ENCODE data around the gene CELA1. TPM values are rescaled to one million over a fixed set of nuclear protein-coding genes. Genes with fewer than 3 reads are reported as not detected.
"Not testable (repeated sequence)": the region's sequence is repeated elsewhere in the genome, so short reads cannot be mapped to it uniquely, and the experiment has no call there.

The CELA1 gene
- total RNA-seq, 1 donor from 2014 or later: not detected

GRCh38 chr12:51341251-51342007, 5.0 kb downstream of the CELA1 start:
- peak; percentile 70 for DNase-seq

- DNase-seq: no peak
Observed at GRCh38 chr12:51339750-51340149, 6.7 kb downstream of the CELA1 start.

- DNase-seq: not testable (repeated sequence)
Observed at GRCh38 chr12:51337336-51337735, 9.1 kb downstream of the CELA1 start.

GRCh38 chr12:51335931-51336330, 10.5 kb downstream of the CELA1 start:
- no peak for DNase-seq

DNA sequence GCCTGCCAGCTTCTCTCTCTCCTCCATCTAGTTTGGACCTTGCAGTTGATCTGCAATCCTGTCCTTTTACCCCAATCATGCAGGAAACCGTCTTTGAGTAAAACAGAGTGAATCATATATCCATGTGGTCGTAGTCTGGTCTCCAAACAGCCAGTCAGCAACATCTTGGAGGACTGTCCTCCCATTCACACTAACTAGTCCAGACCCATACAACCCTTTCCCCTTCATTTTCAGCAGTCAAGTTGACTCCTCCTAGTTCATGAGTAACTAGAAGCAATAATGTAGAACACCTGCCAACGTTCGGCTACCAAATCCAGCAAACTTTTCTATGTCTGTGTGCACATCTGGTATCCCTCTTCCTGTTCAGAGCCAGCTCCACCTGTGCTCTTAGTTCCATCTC, 11.7 kb downstream of the CELA1 start:
- DNase-seq: no peak

GRCh38 chr12:51333536-51333935, 12.9 kb downstream of the CELA1 start:
- no peak for DNase-seq

GRCh38 chr12:51330186-51330585, 16.3 kb downstream of the CELA1 start:
- no peak for DNase-seq

DNA sequence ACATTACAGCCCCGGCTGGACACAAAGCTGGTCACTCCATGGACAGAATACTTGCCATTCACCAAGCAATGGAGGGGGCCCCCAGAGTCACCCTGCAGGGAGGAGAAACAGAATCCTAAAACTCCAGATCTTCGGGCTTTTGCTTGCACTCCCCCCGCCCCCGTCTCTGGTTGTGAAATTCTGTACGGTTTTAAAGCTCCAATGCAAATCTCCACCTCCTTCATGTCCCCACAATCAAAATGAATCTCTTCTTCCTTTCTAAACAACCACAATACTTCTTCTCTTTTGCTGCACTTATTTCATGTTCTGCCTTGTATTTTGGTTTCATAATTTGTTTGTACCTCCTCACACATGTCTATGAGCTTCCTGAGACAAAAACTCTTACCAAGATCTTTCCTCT, 16.7 kb downstream of the CELA1 start:
- DNase-seq: no peak

GRCh38 chr12:51328587-51328986, 17.9 kb downstream of the CELA1 start:
- no peak for DNase-seq

DNA sequence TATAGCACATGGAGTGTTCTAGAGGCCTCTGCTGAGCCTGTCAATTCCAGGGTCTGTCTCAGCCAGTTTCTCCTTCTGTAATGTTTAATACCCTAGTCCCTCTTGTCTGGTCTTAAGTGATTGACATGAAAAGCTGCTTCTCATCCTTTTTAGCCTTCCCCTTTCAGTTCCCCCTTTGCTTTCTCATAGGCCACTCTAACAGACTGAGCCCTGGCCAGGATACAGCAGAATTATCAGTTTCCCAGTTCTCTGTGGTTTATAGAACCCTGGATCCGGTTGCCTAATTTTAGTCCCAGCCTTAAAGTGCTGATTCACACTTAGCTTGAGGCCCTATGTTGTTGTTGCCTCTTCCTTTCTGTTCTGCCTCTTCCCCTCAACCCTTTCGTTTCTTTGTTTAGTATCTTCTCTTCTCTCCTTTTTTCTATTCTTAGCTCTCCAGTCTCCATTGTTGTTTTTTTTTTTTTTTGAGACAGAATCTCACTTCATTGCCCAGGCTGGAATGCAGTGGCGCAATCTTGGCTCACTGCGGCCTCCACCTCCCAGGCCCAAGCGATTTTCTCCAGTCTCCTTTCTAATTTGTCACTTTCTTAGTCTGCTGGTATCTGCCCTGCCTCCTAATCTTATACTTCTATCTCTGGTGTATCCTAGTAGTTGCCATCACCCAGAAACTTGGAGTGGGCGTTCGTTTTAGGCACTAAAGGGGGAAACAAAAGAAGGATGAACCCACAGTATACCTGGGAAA, 19.6 kb downstream of the CELA1 start:
- DNase-seq: peak; percentile 18

DNA sequence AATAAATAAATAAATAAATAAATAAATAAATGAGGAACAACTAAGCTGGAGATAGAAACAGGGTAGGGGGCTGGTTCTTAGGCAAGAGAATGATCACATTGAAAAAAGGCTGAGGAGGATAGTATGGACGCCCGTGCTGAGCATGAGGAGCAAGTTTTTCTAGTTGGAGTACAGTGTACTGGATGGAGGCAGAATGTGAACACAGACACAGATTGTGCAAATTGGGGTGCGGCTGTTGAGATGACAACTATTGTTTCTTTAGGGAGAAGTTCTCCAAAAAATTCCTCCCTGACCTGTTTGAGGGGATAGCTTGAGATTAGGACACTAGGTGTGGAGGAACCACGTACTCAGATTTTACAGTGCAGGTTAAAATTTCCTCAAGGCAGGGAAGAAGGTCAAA, 21.5 kb downstream of the CELA1 start:
- DNase-seq: no peak

- no peak for DNase-seq
Observed at GRCh38 chr12:51323966-51324895, 22.2 kb downstream of the CELA1 start, which contains the start of gene BIN2. Gene BIN2 (minus strand): TSS chr12:51324174. CDS start chr12:51324102, 72 bp downstream.

DNA sequence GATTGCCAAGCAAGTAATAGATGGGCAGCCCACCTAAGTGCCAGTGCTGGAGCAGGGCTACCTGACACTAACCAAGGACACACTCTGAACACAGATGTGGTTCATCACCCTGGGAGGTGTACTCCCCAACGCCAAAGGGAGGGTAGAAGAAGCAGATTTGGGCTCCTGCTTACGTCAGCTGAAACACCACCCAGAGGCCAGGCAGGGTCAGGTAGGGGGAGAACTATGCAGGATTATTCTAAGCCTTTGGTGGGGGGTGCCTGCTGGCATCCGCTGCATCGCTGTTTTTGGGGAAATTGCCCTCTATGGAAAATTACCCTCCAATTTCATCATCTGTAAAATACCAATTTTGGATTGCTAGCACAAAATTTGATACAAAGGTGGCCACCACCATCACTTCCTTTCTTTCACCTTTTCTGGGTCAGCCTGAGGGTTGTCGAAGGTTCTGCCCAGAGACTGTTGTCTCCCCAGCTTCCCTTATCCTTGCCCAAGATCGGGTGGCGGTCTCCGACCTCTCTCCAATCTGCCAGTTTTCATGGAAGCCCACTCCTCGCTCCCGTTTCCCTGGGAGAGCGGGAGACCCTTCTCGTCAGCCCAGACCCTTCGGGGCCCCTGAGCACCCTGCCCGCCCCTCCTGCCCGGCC, 23.0 kb downstream of the CELA1 start:
- no peak for DNase-seq

- DNase-seq: no peak
Observed at GRCh38 chr12:51322452-51322851, 24.0 kb downstream of the CELA1 start.

GRCh38 chr12:51321882-51322281, 24.6 kb downstream of the CELA1 start:
- no peak for DNase-seq

DNA sequence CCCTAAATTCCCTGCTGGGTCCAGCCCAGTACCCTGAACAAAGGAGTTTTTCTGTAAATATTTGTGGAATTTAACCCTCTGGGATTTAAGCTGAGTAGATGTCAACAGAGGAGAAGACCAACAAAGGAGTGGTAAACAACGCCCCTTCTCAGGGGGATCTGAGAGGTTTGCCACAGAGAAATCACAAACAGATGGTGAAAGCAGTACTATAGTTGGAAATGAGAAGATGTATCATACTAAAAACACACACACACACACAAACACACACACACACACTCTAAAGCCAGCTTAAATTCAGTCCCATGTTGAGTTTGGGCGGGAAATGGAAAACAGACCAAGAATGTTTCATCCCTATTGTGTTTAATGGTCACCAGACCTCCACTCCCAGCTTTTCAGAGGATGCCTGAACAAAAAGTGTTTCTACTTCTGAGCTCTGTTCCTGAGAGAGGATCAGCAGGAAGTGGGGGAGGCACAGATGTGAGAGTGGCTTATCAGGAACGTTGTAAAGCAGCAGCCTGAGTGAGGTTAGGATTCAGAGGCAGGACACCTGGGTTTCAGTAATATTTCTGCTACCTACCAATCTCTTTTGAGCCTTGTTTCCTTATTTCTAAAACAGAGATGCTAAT, 25.7 kb downstream of the CELA1 start:
- peak; percentile 90 for DNase-seq

DNA sequence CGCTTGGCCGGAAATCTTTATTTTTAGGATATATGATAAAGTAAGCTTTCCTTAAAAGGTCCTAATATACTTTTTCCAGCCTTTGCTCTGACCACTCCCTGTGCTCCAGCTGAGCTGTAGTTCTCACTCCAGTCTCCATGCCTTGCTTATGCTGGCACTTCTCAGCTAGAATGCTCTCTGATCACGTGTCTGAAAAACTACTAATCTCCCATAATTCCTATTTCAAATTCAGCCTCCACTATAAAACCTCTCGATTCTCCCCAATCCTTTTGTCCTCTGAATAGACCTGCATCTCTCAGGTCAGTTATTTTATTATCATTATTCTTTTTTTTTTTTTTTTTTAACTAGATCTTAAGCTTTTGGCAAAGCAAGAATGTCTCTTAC, 26.2 kb downstream of the CELA1 start:
- DNase-seq: no peak

DNA sequence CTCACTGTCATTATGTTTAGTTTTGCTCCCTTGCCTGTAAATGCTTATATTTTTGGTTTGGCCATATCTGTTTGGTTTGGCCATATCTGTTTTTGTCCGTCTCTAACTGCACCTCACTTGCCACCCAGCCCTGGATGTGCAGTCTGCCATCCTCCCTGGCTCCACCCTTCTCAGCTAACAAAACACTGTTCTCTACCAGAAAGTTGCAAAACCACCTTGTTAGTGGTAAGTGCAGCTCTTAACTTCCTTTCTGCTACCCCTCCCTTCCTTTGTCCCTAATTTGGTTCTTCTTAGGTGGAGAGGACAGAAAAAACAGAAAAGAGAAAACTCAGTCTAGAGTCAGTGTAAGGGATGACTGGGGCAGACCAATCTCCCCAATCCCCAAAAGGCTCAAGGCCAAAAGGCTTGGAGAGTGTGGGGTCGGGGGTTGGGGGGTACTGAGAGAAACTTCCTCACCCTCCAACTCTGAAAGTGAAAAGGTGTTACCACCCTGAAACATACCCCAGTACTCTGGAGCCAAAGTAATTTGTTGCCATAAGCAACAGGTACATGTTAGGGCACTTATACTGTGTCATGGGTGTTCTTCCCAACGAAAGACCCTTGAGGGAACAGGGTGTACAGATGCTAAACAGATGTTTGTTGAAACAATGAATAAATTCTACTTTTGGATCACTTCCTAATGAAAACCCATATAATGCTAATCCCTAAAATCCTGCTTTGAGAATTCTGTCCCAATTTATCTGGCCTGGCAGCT, 27.5 kb downstream of the CELA1 start:
- no peak for DNase-seq

GRCh38 chr12:51318057-51318806, 28.2 kb downstream of the CELA1 start:
- not testable (repeated sequence) for DNase-seq

DNA sequence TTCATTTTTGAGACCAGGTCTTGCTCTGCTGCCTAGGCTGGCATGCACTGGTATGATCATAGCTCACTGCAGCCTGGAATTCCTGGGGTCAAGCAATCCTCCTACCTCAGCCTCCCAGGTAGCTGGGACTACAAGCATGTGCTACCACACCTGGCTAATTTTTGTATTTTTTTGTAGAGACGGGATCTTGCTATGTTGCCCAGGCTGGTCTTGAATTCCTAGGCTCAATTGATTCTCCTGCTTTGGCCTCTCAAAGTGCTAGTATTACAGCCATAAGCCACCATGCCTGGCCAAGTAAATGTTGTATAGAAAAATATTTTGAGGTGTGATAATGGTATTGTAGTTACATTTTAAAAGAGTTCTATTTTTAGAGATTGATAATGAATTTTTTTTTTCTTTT, 35.1 kb downstream of the CELA1 start:
- DNase-seq: no peak
